HL-60/S4 treated with phorbol 12-myristate 13-acetate at 8.2 ng/mL for 4 days and 3 days (cell line): ENCODE results near the gene PSTPIP1.

ENCODE experiments used
- in situ Hi-C: fragments of 300-500 bp; cut with MboI; formaldehyde crosslinking; loops from 2 replicates; pipeline ENCODE4 v1.15.0; 2022; ENCODE audit warnings: low sequenced_read_pairs

PSTPIP1 gene

DNA sequence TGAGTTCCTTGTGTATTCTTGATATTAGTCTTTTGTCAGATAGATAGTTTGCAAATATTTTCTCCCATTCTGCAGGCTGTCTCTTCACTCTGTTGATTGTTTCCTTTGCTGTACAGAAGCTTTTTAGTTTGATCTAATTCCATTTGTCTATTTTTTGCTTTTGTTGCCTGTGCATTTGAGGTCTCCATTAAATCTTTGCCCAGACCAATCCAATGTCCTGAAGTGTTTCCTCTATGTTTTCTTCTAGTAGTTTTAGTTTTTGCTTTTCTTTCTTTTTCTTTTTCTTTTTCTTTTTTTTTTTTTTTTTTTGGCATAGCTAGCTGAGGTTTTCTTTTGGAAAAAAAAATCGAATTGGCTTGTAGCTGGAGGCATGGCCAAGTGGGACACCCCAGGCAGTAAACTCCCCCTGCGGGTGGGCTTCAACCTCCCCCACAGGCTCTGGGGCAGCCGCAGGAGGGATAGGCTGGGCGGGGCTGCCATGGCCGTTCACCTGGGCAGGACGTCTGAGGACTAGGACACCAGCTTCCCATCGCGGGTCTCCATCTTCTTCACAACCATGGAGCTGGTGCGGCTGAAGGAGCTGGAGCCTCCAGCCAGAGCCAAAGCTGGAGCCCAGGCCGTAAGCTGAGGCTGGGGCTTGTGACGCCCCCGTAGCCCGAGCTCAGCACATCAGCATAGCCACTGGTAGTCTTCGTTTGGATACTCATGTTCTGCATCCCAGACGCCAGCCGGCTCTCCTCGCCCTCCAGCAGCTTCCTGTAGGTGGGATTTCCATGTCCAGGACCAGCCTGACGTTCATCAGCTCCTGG lies 16.2 kb upstream of the PSTPIP1 start:
- in situ Hi-C loops = no loop called here

DNA sequence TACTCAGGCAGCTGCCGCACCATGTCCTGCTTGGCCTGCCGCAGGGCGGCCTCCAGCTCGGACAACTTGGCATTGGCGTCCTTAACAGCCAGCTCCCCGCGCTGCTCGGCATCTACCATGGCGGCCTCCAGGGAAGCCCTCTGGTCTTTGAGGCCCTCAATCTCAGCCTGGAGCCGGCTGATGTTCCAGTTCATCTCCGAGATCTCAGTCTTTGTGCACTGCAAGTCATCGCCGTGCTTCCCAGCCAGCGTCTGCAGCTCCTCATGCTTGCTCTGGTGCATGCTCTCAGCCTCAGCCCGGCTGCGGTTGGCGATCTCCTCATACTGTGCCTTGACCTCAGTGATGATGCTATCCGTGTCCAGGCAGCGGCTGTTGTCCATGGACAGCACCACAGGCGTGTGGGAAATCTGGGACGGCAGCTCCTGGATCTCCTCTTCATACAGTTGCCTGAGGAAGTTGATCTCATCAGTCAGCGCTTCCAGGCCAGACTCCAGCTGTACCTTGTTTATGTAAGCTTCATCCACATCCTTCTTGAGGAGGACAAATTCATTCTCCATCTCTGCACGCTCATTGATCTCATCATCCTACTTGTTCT lies 15.5 kb upstream of the PSTPIP1 start:
- in situ Hi-C loops = no loop called here

GRCh38 chr15:76979996-76980520 lies 14.9 kb upstream of the PSTPIP1 start:
- in situ Hi-C loops = no loop called here

DNA sequence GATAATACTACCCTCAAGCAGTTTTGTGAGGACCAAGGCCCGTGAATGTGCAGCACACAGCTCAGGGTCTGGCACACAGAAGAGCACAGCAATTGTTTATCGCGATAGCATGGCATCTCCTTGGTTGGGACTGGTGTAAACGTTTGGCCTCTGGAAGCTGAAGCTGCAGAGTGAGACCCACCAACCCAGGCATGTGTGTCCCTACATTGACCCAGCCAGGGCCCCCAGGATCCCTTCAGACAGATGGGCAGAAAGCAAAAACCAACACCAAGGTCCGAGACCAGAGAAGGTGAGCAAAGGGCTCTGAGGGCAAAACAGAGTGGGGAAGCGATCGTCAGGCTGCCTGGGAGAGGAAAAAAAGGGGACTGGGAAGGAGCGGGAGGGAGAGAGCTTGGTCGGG lies 12.6 kb upstream of the PSTPIP1 start:
- in situ Hi-C loops = no loop called here

DNA sequence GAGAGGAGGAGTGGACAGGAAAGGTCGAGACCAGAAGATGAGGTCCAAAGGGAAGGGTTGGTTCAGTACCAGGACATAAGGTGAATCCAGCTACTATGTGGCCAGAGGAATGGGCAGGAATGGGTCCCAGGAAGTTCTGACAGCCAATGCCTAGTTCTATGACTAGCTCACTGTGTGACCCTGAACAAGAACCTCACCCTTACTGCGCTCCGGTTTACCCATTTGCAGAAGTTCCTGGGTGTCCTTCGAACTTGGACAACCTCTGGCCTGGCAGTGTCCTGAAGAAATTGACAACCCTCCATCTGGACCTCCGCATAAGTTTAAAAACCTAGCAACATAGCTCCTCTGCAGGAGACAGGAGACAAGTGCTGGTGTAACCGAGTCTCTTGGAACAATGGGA lies 12.2 kb upstream of the PSTPIP1 start:
- in situ Hi-C loops = no loop called here

GRCh38 chr15:76983590-76984375 lies 11.1 kb upstream of the PSTPIP1 start:
- in situ Hi-C loops = no loop called here

DNA sequence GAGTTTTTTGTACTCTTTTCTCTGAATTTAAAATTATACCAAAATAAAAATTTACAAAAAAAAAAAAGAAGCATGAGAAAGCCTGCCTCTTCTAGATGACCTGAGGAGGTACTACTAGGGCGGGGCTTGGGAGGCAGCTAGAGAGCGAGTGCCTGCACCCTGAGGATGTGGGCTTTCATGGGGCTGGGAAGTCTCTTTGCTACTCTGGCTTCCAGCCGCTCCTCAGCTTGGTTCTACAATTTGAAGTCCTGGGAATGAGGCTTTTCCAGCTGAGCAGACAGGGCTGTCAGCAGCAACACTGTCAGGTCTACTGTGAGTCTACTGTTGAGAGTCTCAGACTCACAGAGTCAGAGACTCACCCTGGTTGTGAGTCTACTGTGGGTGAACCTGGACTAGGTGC lies 8.2 kb upstream of the PSTPIP1 start:
- in situ Hi-C loops = no loop called here

DNA sequence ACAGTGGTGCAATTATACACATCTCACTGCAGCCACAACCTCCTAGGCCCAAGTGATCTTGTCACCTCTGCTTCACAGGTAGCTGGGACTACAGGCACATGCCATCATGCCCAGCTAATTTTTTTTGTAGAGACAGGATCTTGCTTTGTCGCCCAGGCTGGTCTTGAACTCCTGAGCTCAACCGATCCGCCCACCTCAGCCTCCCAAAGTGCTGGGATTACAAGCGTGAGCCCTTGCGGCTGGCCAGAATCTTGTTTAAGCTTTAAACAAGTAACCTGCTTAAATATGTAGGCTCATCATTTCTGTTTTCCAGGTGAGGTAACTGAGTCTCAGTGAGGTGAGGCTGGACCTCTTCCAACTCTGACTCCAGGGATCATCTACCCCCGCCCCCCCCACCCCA lies 7.7 kb upstream of the PSTPIP1 start:
- in situ Hi-C loops = no loop called here

DNA sequence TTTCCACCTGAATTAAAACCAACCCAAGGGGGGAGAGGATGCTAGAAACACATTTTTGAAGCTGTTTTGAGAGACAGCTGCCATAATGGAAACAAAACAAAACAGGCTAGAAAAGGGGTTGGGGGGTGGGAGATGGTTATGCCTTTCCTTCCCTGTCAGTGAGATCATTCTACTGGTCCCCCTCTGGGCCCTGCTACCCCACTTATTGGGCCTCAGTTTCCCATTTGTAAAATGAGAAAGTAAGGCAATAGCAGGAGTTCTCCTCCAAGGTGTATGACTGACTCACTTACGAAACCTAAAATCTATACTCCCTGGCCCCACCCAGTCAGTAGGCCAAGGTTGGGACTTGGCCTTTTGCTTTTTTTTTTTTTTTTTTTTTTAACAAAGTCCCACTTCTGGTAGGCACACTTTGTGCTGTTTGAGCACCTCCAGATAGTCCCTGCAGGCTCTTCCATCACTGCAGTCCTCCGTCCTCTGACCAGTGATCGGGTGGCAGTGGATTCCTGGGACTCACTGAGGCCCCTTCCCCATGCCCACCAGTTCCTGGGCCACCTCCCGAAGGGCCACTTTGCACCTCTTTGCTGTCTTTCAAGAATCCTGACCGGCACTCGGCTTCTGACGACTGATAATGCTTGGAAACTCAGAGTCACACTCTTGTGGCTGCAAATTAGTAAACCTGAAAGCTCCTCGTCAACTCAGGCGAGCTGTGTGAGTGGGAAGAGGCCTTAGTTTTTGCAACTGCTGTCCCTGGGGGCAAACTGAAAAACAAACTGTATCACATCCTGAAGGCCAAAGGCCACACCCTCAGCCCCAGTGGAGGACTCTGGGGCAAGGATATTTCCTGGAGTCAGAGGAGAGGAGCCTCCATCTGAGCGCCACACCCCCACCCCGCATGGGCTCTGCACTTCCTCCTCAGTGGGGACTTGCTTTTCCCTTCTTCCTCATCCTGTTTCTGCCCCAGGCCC lies 6.7 kb upstream of the PSTPIP1 start:
- in situ Hi-C loops = no loop called here

- in situ Hi-C loops = no loop called here
These were observed 5.8 kb upstream of the PSTPIP1 start for GRCh38 chr15:76988867-76989780.

- in situ Hi-C loops = no loop called here
These were observed 3.9 kb upstream of the PSTPIP1 start for GRCh38 chr15:76991048-76991447.

DNA sequence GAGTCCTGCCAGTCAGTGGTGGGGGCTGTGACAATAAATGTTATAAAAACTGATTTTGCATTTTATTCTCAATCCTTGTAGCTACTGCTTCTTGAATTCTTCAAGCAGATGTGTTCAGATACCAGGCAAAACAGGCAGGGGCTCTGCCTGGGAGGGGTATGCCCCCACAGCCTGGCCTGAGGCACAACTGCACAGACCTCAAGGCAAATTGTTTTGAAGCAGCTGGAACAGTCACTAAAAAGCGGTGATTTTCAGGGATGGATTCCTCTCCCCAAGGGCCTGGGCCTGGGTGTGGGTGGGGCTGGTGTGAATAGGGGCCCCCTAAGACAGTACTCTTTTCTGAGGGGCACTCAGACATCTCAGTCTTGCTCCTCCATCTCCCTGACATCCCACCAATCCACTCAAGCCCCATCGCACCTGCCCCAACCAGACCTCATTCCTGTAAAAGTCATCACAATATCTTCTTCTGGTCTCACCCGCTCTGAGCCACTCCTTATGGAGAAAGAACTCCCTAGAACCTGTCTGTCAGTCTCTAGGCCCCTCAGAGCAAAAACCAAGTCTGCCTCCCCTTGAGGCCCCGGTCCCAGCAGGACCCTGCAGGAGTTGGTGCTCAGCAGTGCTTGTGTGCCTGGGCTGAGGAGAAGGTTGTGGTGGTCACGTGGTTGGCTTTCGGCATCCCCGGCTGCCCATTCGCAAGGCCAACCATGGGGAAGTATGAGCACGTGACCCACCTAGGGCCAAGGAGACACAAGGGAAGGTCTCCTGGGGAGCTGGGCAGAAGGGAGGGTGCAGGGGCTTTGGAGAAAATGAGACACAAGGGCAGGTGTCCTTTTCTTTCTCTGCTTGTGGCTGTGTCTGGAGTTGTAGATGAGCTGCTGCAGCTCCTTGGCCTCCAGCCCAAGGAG lies 2.9 kb upstream of the PSTPIP1 start:
- in situ Hi-C loops = no loop called here

DNA sequence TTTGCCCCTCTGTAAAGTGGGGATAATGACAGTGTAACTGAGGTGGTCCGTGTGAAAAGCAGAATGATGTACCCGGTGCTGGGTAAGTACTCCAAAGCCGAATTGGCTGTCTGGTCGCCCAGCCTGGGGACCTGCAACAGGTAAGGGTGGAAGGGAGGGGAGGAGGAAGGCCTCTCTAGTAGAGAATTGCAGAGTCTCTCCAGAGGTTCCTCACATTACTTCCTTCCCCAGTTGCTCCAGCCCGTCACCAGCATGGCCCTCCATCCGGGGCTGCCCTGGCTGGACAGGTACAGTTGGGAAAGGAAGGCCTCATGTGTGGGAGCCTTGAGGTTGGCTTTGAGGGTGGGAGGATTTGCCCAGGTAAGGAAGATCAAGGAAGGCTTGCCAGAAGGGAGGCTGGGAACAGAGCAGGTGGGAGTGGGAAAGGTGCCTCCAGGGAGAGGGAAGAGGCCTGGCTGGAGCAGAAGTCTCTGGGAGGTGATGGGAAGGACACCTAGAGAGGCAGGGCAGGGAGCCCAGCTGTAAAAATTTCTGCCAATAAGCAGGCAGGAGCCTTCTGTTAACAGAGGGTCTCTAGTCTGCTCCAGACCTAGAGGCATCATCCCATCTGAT lies 1.7 kb upstream of the PSTPIP1 start:
- in situ Hi-C loops = no loop called here

- in situ Hi-C loops = no loop called here
These were observed 925 bp upstream of the PSTPIP1 start for GRCh38 chr15:76994001-76994400.

DNA sequence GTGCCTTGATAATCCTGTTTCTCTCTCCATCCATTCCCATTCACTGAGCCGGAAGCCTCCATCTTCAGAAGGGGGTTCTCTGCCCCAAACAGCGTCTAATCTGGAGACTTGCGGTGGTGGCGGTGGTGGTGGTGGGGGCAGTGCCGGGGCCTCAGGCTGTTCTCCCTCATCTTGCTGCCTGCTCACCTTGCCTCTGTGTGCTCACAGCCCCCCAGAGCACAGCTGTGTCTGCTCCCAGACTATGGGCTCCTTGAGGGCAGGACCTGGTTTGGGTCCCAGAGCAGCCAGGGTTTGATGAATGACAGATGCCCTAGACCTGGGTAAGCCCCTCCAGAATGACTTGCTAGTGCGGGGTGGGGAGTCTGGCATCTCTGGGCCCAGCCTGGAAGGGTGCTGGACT lies 430 bp upstream of the PSTPIP1 start:
- in situ Hi-C loops = no loop called here

DNA sequence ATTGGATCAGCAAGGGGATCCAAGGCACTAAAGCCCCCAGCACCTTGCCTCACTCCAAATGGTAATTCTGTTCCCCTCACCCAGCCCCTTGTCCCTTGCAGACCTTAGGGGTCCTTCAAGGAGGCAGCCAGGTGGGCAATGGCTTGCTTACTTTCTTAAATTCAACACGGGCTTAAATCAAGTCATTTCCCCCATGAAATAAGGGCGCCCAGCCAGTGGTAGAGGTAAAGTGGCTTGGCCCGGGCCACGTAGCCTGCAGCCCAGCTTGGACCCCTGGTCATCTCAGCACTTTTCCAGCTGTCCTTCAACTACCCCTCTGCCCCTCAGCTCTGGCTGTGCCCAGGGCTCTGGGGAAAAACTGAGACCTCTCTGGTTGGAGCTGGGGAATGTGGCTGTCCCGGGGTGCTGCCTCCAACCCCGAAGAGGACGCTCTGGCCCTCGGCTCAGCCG lies 1.2 kb downstream of the PSTPIP1 start:
- in situ Hi-C loops = no loop called here

DNA sequence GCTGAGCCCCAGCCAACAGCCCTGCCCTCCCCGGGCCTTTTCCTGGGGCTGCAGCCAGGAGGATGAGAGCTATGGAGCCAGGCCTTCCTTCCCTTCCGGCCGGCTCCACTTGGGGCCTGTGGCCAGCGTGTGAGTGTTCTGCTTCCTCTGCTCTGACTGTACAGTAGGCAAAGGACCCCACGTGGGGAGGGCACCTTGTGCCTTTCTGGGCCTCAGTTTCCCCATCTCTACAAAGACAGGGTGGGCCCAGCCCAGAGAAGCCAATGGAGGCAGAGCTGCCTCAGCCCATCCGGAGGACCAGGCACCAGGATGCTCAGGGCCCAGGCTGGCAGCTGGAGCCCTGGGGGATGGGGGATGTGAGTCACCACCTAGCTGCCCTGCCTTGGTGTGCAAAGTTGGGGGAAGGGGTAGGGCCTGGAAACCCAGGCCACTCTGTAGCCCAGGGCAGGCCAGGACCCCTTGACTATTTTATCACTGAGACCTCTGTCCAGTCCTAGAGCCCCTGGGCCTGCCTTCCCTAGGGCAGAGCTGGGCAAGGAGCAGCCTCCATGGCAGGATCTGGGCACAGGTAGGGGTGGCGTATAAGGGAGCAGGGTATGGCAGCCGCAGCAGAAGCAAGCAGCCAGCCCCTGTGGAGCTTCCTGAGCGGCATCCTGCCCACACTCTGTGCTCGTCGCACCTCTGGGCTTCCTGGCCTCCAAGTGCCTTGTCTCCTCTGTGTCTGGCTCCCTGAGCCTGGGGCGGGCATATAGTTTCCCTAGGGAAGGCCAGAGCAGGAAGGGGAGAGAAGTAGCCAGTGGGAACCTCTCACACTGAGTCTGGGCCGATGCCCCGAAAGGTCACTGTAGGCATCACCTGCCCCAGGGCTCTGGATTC lies 1.8 kb downstream of the PSTPIP1 start:
- in situ Hi-C loops = no loop called here
